ENCODE data around the gene PLEKHA7.

Gene PLEKHA7

DNA sequence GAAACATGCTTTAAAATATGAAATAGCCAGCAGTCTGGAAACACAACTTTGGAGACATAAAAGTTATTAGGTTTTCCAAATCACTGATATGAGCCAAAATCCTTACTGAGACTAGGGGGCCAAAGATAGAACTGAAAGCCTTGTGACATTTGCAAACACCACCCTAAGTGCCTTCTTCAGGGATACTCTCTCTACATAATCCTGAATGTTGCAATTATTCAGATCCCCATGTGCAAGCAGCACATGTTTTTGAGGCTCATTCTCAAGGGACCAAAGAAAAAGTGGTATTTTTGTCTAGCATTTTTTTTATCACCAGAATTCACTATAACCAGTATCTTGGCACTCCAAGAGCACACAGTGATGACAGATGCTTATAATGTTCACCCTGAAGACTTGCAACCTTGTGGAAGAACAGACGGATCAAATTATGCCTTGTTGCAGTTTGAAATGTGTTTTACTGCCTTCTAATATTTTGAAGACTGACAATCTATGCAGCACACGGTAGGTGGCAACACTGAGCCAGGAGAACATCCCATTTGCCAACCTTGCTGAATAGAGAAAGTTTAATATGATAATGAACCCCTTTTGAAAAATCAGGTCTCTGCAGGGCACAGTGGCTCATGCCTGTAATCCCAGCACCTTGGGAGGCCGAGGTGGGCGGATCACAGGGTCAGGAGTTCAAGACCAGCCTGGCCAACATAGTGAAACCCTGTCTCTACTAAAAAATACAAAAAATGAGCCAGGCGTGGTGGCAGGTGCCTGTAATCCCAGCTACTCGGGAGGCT lies 78.5 kb downstream of the PLEKHA7 start:
- DNase-seq = peak; percentile 25
- Mint-ChIP-seq H3K36me3 (ENCODE audit: low read depth) (no peaks in the 10 kb centered on the region), H3K27ac (no peak overlapping the region), H3K9me3 (no peaks in the 10 kb centered on the region), H3K4me3 (no peak overlapping the region), H3K4me1 (peaks cover 4% of the 10 kb centered on the region), H3K27me3 (ENCODE audit: low read depth, poor library complexity) (peaks cover 60% of the 10 kb centered on the region)
- TF ChIP-seq, protein P1, sequence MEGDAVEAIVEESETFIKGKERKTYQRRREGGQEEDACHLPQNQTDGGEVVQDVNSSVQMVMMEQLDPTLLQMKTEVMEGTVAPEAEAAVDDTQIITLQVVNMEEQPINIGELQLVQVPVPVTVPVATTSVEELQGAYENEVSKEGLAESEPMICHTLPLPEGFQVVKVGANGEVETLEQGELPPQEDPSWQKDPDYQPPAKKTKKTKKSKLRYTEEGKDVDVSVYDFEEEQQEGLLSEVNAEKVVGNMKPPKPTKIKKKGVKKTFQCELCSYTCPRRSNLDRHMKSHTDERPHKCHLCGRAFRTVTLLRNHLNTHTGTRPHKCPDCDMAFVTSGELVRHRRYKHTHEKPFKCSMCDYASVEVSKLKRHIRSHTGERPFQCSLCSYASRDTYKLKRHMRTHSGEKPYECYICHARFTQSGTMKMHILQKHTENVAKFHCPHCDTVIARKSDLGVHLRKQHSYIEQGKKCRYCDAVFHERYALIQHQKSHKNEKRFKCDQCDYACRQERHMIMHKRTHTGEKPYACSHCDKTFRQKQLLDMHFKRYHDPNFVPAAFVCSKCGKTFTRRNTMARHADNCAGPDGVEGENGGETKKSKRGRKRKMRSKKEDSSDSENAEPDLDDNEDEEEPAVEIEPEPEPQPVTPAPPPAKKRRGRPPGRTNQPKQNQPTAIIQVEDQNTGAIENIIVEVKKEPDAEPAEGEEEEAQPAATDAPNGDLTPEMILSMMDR (IDR thresholded peaks at IDR 0.05) = peak; percentile 69

- peaks cover 69% of the 10 kb centered on the region for H3K27me3 Mint-ChIP-seq (ENCODE audit: low read depth, poor library complexity)
- H3K4me3 Mint-ChIP-seq = no peak overlapping the region
- peaks cover 4% of the 10 kb centered on the region for H3K4me1 Mint-ChIP-seq
- H3K36me3 Mint-ChIP-seq (ENCODE audit: low read depth) = no peaks in the 10 kb centered on the region
- TF ChIP-seq, protein P1 (IDR thresholded peaks at IDR 0.05) = no peak
- no peak overlapping the region for H3K27ac Mint-ChIP-seq
- DNase-seq = no peak
- no peaks in the 10 kb centered on the region for H3K9me3 Mint-ChIP-seq
Measured at GRCh38 chr11:16933756-16934603, 80.2 kb downstream of the PLEKHA7 start.

- no peak for DNase-seq
- Mint-ChIP-seq H3K27ac (no peak overlapping the region), H3K36me3 (ENCODE audit: low read depth) (no peaks in the 10 kb centered on the region), H3K9me3 (no peaks in the 10 kb centered on the region), H3K4me3 (no peak overlapping the region), H3K27me3 (ENCODE audit: low read depth, poor library complexity) (peaks cover 76% of the 10 kb centered on the region), H3K4me1 (peaks cover 4% of the 10 kb centered on the region)
- TF ChIP-seq, protein P1 (IDR thresholded peaks at IDR 0.05) = no peak
Measured at GRCh38 chr11:16933291-16933690, 80.9 kb downstream of the PLEKHA7 start.

DNA sequence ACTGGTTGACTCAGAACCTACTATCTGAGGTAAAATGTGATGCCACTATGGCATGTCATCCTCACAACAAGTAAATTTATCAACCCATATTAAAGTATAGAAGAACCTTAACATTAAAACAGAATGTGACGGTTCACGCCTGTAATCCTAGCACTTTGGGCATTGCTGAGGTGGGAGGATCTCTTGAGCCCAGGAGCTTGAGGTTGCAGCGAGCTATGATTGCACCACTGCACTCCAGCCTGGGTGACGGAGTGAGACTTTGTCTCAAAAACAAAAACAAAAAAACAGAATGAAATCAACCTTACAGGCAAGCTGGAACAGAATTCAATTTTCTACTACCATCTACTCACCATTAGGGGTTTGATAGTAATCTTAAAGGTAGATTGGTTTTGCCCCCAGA lies 86.2 kb downstream of the PLEKHA7 start:
- no peak for DNase-seq
- Mint-ChIP-seq H3K9me3 (no peaks in the 10 kb centered on the region), H3K27me3 (ENCODE audit: low read depth, poor library complexity) (peaks cover 92% of the 10 kb centered on the region), H3K4me1 (peaks cover 15% of the 10 kb centered on the region), H3K27ac (no peak overlapping the region), H3K4me3 (no peak overlapping the region), H3K36me3 (ENCODE audit: low read depth) (no peaks in the 10 kb centered on the region)
- TF ChIP-seq, protein P1 (IDR thresholded peaks at IDR 0.05) = no peak

GRCh38 chr11:16926883-16927626 lies 87.2 kb downstream of the PLEKHA7 start:
- Mint-ChIP-seq H3K27me3 (ENCODE audit: low read depth, poor library complexity) (peaks cover 94% of the 10 kb centered on the region), H3K4me1 (peaks cover 15% of the 10 kb centered on the region), H3K9me3 (no peaks in the 10 kb centered on the region), H3K36me3 (ENCODE audit: low read depth) (no peaks in the 10 kb centered on the region), H3K4me3 (peak overlapping the region; percentile 45), H3K27ac (no peak overlapping the region)
- TF ChIP-seq, protein P1 (IDR thresholded peaks at IDR 0.05) = no peak
- DNase-seq = no peak
